ENCODE measurements around the gene CLTRN.

DNA sequence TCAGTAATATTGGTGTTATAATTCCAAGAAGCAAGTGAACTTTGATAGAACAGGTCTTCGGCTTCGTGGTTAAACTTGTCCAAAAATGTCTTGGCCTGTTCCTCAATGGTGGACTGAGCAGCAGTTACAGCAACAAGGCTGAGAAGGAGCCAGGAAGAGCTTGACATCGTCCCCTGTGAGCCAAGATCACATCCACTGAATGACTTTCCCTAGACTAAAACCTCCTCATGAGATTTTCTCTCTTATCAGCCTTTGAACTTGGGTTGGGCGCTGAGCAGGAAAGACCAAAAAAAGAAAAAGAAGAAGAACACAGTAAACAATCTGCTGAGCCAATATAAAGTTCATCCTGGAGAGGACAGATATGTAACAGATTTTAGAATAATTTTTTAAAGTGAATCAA lies 63.9 kb downstream of the CLTRN start, which contains the start of gene ACE2:
- no peak for TF ChIP-seq CTCF (IDR thresholded peaks at IDR 0.05)
- no peak for TF ChIP-seq POLR2A (IDR thresholded peaks at IDR 0.05)
- TF ChIP-seq POLR2AphosphoS5 (IDR thresholded peaks at IDR 0.05): no peak
- TF ChIP-seq EP300 (IDR thresholded peaks at IDR 0.05): no peak
